ENCODE results near the gene ABCB8.
"Not testable (repeated sequence)": the region's sequence is repeated elsewhere in the genome, so short reads cannot be mapped to it uniquely, and the experiment has no call there.

- TF ChIP-seq RFX5 (IDR thresholded peaks at IDR 0.05; ENCODE audit: low read length); POLR2AphosphoS5 (IDR thresholded peaks at IDR 0.05; ENCODE audit: low read depth, low read length); NRF1 (IDR thresholded peaks at IDR 0.05; ENCODE audit: low read depth, low read length); CTCF (IDR thresholded peaks at IDR 0.05); GATA2 (CRISPR knock-in tag; IDR thresholded peaks at IDR 0.05): not testable (repeated sequence)
Observed at GRCh38 chr7:151011616-151012015, 16.6 kb upstream of the ABCB8 start.

All from SK-N-SH (cell line).